Activated naive CD4-positive, alpha-beta T cell treated with anti-CD3 and anti-CD28 coated beads, Interleukin-2, amount 50 U/mL, for 24 hours (primary cell): ENCODE data around the gene SLC22A7.
"Not testable (repeated sequence)": the region's sequence is repeated elsewhere in the genome, so short reads cannot be mapped to it uniquely, and the experiment has no call there.

Source experiments
- H3K27ac Mint-ChIP-seq: one replicate; pipeline ENCODE4 v1.8.0; 2021; ENCODE audit warnings: mild to moderate bottlenecking, mixed read lengths
- H3K27me3 Mint-ChIP-seq: one replicate; pipeline ENCODE4 v1.8.0; 2021; ENCODE audit warnings: mixed read lengths
- H3K36me3 Mint-ChIP-seq: one replicate; pipeline ENCODE4 v1.8.0; 2021; ENCODE audit warnings: mixed read lengths
- H3K4me1 Mint-ChIP-seq: one replicate; pipeline ENCODE4 v1.8.0; 2021; ENCODE audit warnings: mixed read lengths
- H3K4me3 Mint-ChIP-seq: one replicate; pipeline ENCODE4 v1.8.0; 2021; ENCODE audit warnings: mild to moderate bottlenecking, mixed read lengths
- H3K9me3 Mint-ChIP-seq: one replicate; pipeline ENCODE4 v1.8.0; 2021; ENCODE audit warnings: mixed read lengths

The SLC22A7 gene

GRCh38 chr6:43325876-43326275 lies 27.8 kb downstream of the SLC22A7 start:
- no peaks in the 10 kb centered on the region for H3K27me3 Mint-ChIP-seq
- H3K4me1 Mint-ChIP-seq: peaks cover under 1% of the 10 kb centered on the region
- H3K36me3 Mint-ChIP-seq: peaks cover 17% of the 10 kb centered on the region
- no peak overlapping the region for H3K4me3 Mint-ChIP-seq
- no peak overlapping the region for H3K27ac Mint-ChIP-seq
- no peaks in the 10 kb centered on the region for H3K9me3 Mint-ChIP-seq

- Mint-ChIP-seq H3K36me3 (peaks cover 12% of the 10 kb centered on the region), H3K27me3 (no peaks in the 10 kb centered on the region), H3K4me1 (peaks cover 17% of the 10 kb centered on the region), H3K4me3 (no peak overlapping the region), H3K27ac (no peak overlapping the region), H3K9me3 (no peaks in the 10 kb centered on the region)
Measured at GRCh38 chr6:43328528-43328927, 30.5 kb downstream of the SLC22A7 start.

- Mint-ChIP-seq H3K27ac (peak overlapping the region; percentile 71), H3K36me3 (peaks cover 7% of the 10 kb centered on the region), H3K9me3 (no peaks in the 10 kb centered on the region), H3K4me3 (no peak overlapping the region), H3K27me3 (no peaks in the 10 kb centered on the region), H3K4me1 (peaks cover 28% of the 10 kb centered on the region)
Measured at GRCh38 chr6:43331470-43331869, 33.4 kb downstream of the SLC22A7 start.

GRCh38 chr6:43331891-43332290 lies 33.8 kb downstream of the SLC22A7 start:
- Mint-ChIP-seq H3K27me3 (no peaks in the 10 kb centered on the region), H3K36me3 (peaks cover 7% of the 10 kb centered on the region), H3K4me1 (peaks cover 28% of the 10 kb centered on the region), H3K9me3 (no peaks in the 10 kb centered on the region), H3K4me3 (peak overlapping the region; percentile 40), H3K27ac (peak overlapping the region; percentile 9)

GRCh38 chr6:43334466-43335095 lies 36.5 kb downstream of the SLC22A7 start:
- Mint-ChIP-seq H3K27me3 (no peaks in the 10 kb centered on the region), H3K4me1 (peaks cover 36% of the 10 kb centered on the region), H3K36me3 (peaks cover 3% of the 10 kb centered on the region), H3K27ac (peak overlapping the region; percentile 17), H3K9me3 (no peaks in the 10 kb centered on the region), H3K4me3 (no peak overlapping the region)

GRCh38 chr6:43335469-43335868 lies 37.4 kb downstream of the SLC22A7 start:
- Mint-ChIP-seq H3K9me3 (no peaks in the 10 kb centered on the region), H3K27me3 (no peaks in the 10 kb centered on the region), H3K4me3 (no peak overlapping the region), H3K36me3 (peaks cover 7% of the 10 kb centered on the region), H3K4me1 (peaks cover 36% of the 10 kb centered on the region), H3K27ac (no peak overlapping the region)

- peaks cover 31% of the 10 kb centered on the region for H3K4me1 Mint-ChIP-seq
- no peak overlapping the region for H3K27ac Mint-ChIP-seq
- H3K9me3 Mint-ChIP-seq: no peaks in the 10 kb centered on the region
Measured at GRCh38 chr6:43336382-43336781, 38.3 kb downstream of the SLC22A7 start.

GRCh38 chr6:43338243-43338642 lies 40.2 kb downstream of the SLC22A7 start:
- H3K4me1 Mint-ChIP-seq: peaks cover 19% of the 10 kb centered on the region
- no peak overlapping the region for H3K4me3 Mint-ChIP-seq

More at GRCh38 chr6:43336382-43336781, 38.3 kb downstream of the SLC22A7 start:
- Mint-ChIP-seq H3K36me3 (peaks cover 14% of the 10 kb centered on the region), H3K27me3 (no peaks in the 10 kb centered on the region), H3K4me3 (no peak overlapping the region)

GRCh38 chr6:43339168-43339567 lies 41.1 kb downstream of the SLC22A7 start:
- Mint-ChIP-seq H3K4me1 (peaks cover 19% of the 10 kb centered on the region), H3K27me3 (no peaks in the 10 kb centered on the region), H3K27ac (no peak overlapping the region), H3K36me3 (peaks cover 21% of the 10 kb centered on the region), H3K4me3 (no peak overlapping the region), H3K9me3 (no peaks in the 10 kb centered on the region)

More at GRCh38 chr6:43338243-43338642, 40.2 kb downstream of the SLC22A7 start:
- H3K27me3 Mint-ChIP-seq: no peaks in the 10 kb centered on the region
- no peaks in the 10 kb centered on the region for H3K9me3 Mint-ChIP-seq
- H3K27ac Mint-ChIP-seq: peak overlapping the region; percentile 44
- peaks cover 20% of the 10 kb centered on the region for H3K36me3 Mint-ChIP-seq

GRCh38 chr6:43346243-43346642 lies 48.2 kb downstream of the SLC22A7 start:
- H3K27me3 Mint-ChIP-seq, H3K4me3 Mint-ChIP-seq, H3K27ac Mint-ChIP-seq, H3K9me3 Mint-ChIP-seq, H3K4me1 Mint-ChIP-seq: not testable (repeated sequence)
- peaks cover 13% of the 10 kb centered on the region for H3K36me3 Mint-ChIP-seq

- Mint-ChIP-seq H3K27ac (no peak overlapping the region), H3K4me3 (no peak overlapping the region), H3K9me3 (no peaks in the 10 kb centered on the region), H3K27me3 (no peaks in the 10 kb centered on the region), H3K36me3 (peaks cover 11% of the 10 kb centered on the region), H3K4me1 (peaks cover 4% of the 10 kb centered on the region)
Measured at GRCh38 chr6:43347021-43347420, 49.0 kb downstream of the SLC22A7 start.

GRCh38 chr6:43347444-43347843 lies 49.4 kb downstream of the SLC22A7 start:
- H3K4me3 Mint-ChIP-seq: no peak overlapping the region
- no peaks in the 10 kb centered on the region for H3K9me3 Mint-ChIP-seq
- H3K27ac Mint-ChIP-seq: no peak overlapping the region
- H3K27me3 Mint-ChIP-seq: no peaks in the 10 kb centered on the region
- peaks cover 5% of the 10 kb centered on the region for H3K4me1 Mint-ChIP-seq
- H3K36me3 Mint-ChIP-seq: peaks cover 12% of the 10 kb centered on the region

GRCh38 chr6:43351951-43352350 lies 53.9 kb downstream of the SLC22A7 start:
- peaks cover 20% of the 10 kb centered on the region for H3K36me3 Mint-ChIP-seq
- not testable (repeated sequence) for H3K27ac Mint-ChIP-seq

More at GRCh38 chr6:43351951-43352350, 53.9 kb downstream of the SLC22A7 start:
- H3K9me3 Mint-ChIP-seq, H3K4me3 Mint-ChIP-seq, H3K4me1 Mint-ChIP-seq, H3K27me3 Mint-ChIP-seq: not testable (repeated sequence)
